Duodenal mucosa (tissue), 2 donors: ENCODE measurements around the gene MIOS.
"Not testable (repeated sequence)": the region's sequence is repeated elsewhere in the genome, so short reads cannot be mapped to it uniquely, and the experiment has no call there.

ENCODE experiments used
- H3K27ac ChIP-seq: one replicate; pipeline ENCODE4 v1.7.0; 2013; ENCODE audit warnings: low read depth, low read length
- H3K27me3 ChIP-seq, 2 donors: one replicate each; pipeline ENCODE4 v1.7.0; 2013; ENCODE audit warnings: low read length in 2 of 2, control low read depth in 1 of 2; ENCODE audit not compliant: insufficient read depth in 2 of 2, control insufficient read depth in 1 of 2
- H3K36me3 ChIP-seq, 2 donors: one replicate each; pipeline ENCODE4 v1.7.0; 2013; ENCODE audit warnings: low read length in 2 of 2, control low read depth in 1 of 2; ENCODE audit not compliant: insufficient read depth in 2 of 2, control insufficient read depth in 1 of 2
- H3K4me1 ChIP-seq, 2 donors: one replicate each; pipeline ENCODE4 v1.7.0; 2013; ENCODE audit warnings: low read length in 2 of 2, control low read depth in 1 of 2; ENCODE audit not compliant: insufficient read depth in 2 of 2, control insufficient read depth in 1 of 2
- H3K4me3 ChIP-seq, 2 donors: one replicate each; pipeline ENCODE4 v1.7.0; 2013; ENCODE audit warnings: low read length in 2 of 2, low read depth in 1 of 2
- H3K9ac ChIP-seq, 2 donors: one replicate each; pipeline ENCODE4 v1.7.0; 2013; ENCODE audit warnings: low read length in 2 of 2, low read depth in 1 of 2
- H3K9me3 ChIP-seq, 2 donors: one replicate each; pipeline ENCODE4 v1.7.0; 2013; ENCODE audit warnings: low read length in 2 of 2, control low read depth in 1 of 2; ENCODE audit not compliant: control insufficient read depth in 1 of 2

The MIOS gene

GRCh38 chr7:7553386-7553785 lies 13.3 kb upstream of the MIOS start:
- no peak overlapping the region for H3K9ac ChIP-seq
- no peaks in the 10 kb centered on the region for H3K27me3 ChIP-seq
- no peaks in the 10 kb centered on the region for H3K4me1 ChIP-seq
- no peak overlapping the region for H3K27ac ChIP-seq
- H3K36me3 ChIP-seq = no peaks in the 10 kb centered on the region
- H3K4me3 ChIP-seq = no peak overlapping the region
- peaks cover 0 to under 1% of the 10 kb centered on the region in 2 donors for H3K9me3 ChIP-seq

GRCh38 chr7:7554021-7554432 lies 12.7 kb upstream of the MIOS start:
- H3K27ac ChIP-seq = no peak overlapping the region
- H3K27me3 ChIP-seq = no peaks in the 10 kb centered on the region

GRCh38 chr7:7554649-7555575 lies 11.8 kb upstream of the MIOS start:
- H3K36me3 ChIP-seq = no peaks in the 10 kb centered on the region
- no peak overlapping the region for H3K27ac ChIP-seq
- peaks cover 0 to 8% of the 10 kb centered on the region in 2 donors for H3K9me3 ChIP-seq
- H3K27me3 ChIP-seq = no peaks in the 10 kb centered on the region
- no peaks in the 10 kb centered on the region for H3K4me1 ChIP-seq
- no peak overlapping the region for H3K9ac ChIP-seq
- no peak overlapping the region for H3K4me3 ChIP-seq

More at GRCh38 chr7:7554021-7554432, 12.7 kb upstream of the MIOS start:
- Histone ChIP-seq H3K36me3 (no peaks in the 10 kb centered on the region), H3K9ac (no peak overlapping the region), H3K9me3 (peaks cover 0 to 7% of the 10 kb centered on the region in 2 donors), H3K4me1 (no peaks in the 10 kb centered on the region), H3K4me3 (no peak overlapping the region)

- H3K9ac ChIP-seq = no peak overlapping the region
- H3K27ac ChIP-seq = no peak overlapping the region
- no peaks in the 10 kb centered on the region for H3K27me3 ChIP-seq
- peaks cover 4 to 8% of the 10 kb centered on the region in 2 donors for H3K9me3 ChIP-seq
- H3K4me3 ChIP-seq = no peak overlapping the region
- no peaks in the 10 kb centered on the region for H3K36me3 ChIP-seq
- H3K4me1 ChIP-seq = no peaks in the 10 kb centered on the region
Observed at GRCh38 chr7:7556852-7557251, 9.8 kb upstream of the MIOS start.

- Histone ChIP-seq H3K4me3 (no peak overlapping the region), H3K27me3 (no peaks in the 10 kb centered on the region), H3K4me1 (no peaks in the 10 kb centered on the region), H3K9me3 (peaks cover 4 to 8% of the 10 kb centered on the region in 2 donors), H3K9ac (no peak overlapping the region), H3K36me3 (no peaks in the 10 kb centered on the region), H3K27ac (no peak overlapping the region)
Observed at GRCh38 chr7:7557252-7557651, 9.4 kb upstream of the MIOS start.

DNA sequence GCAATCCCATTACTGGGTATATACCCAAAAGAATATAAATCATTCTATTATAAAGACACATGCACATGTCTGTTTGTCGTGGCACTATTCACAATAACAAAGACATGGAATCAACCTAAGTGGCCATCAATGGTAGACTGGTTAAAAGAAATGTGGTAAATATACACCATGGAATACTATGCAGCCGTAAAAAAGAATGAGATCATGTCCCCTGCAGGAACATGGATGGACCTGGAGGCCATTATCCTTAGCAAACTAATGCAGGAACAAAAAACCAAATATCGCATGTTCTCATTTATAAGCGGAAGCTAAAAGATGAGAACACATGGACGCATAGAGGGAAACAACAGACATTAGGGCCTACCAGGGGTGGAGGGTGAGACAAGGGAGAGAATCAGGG lies 5.1 kb upstream of the MIOS start:
- not testable (repeated sequence) for H3K4me3 ChIP-seq, H3K36me3 ChIP-seq, H3K4me1 ChIP-seq, H3K9me3 ChIP-seq, H3K9ac ChIP-seq, H3K27me3 ChIP-seq, H3K27ac ChIP-seq

- Histone ChIP-seq H3K27ac (no peak overlapping the region), H3K36me3 (no peaks in the 10 kb centered on the region), H3K4me3 (no peak overlapping the region), H3K27me3 (no peaks in the 10 kb centered on the region), H3K9ac (no peak overlapping the region), H3K4me1 (peaks cover 3 to 8% of the 10 kb centered on the region in 2 donors), H3K9me3 (peaks cover 4 to 8% of the 10 kb centered on the region in 2 donors)
Observed at GRCh38 chr7:7562736-7563135, 3.9 kb upstream of the MIOS start.

DNA sequence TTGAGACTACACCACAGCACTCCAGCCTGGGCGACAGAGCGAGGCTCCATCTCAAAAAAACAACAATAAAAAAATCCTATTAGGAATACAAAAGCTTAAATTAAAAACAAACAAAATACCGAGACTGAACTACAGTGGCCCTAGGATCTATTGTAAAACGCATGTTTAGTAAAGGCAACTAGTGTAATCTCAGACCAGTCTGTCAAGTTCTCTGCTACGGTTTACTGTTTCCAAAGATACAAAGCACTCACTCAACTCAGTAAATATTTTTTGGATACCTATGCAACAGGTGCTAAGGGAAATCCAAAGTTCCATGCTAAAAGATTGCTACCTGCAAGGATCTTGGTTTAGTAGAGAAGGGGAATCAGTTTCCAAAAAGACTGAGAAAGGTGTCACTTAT lies 3.4 kb upstream of the MIOS start:
- Histone ChIP-seq H3K36me3 (no peaks in the 10 kb centered on the region), H3K4me3 (no peak overlapping the region), H3K4me1 (peaks cover 9 to 13% of the 10 kb centered on the region in 2 donors), H3K9ac (no peak overlapping the region), H3K9me3 (peaks cover 4 to 8% of the 10 kb centered on the region in 2 donors), H3K27ac (no peak overlapping the region), H3K27me3 (no peaks in the 10 kb centered on the region)

DNA sequence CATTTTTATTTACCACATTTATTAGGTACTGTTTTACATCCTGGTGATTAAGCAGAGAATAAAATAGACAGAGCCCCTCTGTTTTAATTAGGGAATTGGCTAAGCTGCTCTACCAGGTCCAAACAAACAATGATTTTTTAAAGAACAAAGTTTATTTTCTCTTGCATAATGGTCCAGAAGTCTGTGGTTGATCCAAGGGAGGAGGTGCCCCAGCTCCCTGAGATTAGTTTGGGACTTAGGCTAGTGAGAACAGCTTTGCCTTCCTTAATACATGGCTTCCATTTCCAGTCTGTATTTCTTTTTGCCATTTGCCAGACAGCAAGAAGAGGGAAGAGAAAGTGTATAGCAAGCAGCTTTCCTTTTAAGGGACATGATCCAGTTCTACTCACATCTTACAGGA lies 2.9 kb upstream of the MIOS start:
- peaks cover 2 to 4% of the 10 kb centered on the region in 2 donors for H3K9me3 ChIP-seq
- no peak overlapping the region for H3K9ac ChIP-seq
- H3K4me1 ChIP-seq = peaks cover 14 to 19% of the 10 kb centered on the region in 2 donors
- H3K27me3 ChIP-seq = no peaks in the 10 kb centered on the region
- H3K36me3 ChIP-seq = no peaks in the 10 kb centered on the region
- H3K4me3 ChIP-seq = no peak overlapping the region
- no peak overlapping the region for H3K27ac ChIP-seq

GRCh38 chr7:7564323-7564780 lies 2.3 kb upstream of the MIOS start:
- Histone ChIP-seq H3K4me3 (no peak overlapping the region), H3K9me3 (peaks cover 0 to 4% of the 10 kb centered on the region in 2 donors), H3K4me1 (peaks cover 15 to 24% of the 10 kb centered on the region in 2 donors), H3K27ac (no peak overlapping the region), H3K9ac (no peak overlapping the region), H3K36me3 (no peaks in the 10 kb centered on the region), H3K27me3 (no peaks in the 10 kb centered on the region)
